ENCODE data around the gene TXNRD1.
A peak's percentile ranks its signal among the peaks of the same experiment; 100 is the strongest.

TXNRD1 gene

DNA sequence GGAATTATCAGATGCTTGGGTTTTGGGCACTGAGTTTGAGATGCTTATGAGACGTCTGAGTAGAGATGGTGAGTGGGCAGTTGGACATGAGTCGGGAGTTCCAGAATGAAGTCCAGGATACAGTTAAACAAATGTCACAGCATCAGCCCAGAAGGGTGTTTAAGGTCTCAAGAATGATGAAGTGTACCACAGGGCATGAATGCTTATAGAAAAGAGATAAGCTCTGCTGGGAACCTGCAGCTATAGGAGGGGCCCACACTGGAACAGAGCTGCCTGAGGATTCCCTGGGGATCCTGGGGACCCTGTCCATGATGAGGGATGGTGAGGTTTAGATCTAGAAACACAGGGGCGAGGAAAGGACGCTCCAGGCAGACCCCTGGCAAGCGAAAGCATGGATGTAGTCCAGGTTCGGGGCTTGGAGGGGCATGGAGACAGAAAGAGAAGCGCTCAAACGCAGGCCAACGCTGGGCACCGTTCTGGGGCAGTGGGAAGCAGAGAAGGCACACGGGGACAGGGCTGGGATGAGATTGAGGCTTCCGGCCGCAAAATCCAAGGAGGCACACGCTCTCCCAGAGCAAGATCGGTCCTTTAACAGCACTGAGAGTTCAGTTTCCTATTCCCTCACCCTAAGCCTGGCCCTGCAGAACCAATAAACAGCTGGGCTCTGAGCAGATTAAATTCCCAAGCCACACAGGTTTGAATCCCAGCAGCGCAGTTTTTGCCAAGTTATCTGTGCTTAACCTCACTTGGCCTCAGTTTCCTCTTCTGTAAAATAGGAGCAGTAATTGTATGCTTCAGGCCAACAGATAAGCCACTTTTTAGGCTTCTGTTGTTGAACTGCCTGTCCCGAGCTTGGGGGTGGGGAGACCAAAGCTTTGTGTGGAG is 140.9 kb downstream of the TXNRD1 start:
- no peak for TF ChIP-seq POLR2AphosphoS5 (IDR thresholded peaks at IDR 0.05; ENCODE audit: low read depth)
- no peak for TF ChIP-seq SPI1 (IDR thresholded peaks at IDR 0.05; ENCODE audit: borderline replicate concordance, low read depth)
- TF ChIP-seq, protein P1, sequence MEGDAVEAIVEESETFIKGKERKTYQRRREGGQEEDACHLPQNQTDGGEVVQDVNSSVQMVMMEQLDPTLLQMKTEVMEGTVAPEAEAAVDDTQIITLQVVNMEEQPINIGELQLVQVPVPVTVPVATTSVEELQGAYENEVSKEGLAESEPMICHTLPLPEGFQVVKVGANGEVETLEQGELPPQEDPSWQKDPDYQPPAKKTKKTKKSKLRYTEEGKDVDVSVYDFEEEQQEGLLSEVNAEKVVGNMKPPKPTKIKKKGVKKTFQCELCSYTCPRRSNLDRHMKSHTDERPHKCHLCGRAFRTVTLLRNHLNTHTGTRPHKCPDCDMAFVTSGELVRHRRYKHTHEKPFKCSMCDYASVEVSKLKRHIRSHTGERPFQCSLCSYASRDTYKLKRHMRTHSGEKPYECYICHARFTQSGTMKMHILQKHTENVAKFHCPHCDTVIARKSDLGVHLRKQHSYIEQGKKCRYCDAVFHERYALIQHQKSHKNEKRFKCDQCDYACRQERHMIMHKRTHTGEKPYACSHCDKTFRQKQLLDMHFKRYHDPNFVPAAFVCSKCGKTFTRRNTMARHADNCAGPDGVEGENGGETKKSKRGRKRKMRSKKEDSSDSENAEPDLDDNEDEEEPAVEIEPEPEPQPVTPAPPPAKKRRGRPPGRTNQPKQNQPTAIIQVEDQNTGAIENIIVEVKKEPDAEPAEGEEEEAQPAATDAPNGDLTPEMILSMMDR (IDR thresholded peaks at IDR 0.05; ENCODE audit: insufficient read depth, low read length): no peak
- TF ChIP-seq, protein P2, sequence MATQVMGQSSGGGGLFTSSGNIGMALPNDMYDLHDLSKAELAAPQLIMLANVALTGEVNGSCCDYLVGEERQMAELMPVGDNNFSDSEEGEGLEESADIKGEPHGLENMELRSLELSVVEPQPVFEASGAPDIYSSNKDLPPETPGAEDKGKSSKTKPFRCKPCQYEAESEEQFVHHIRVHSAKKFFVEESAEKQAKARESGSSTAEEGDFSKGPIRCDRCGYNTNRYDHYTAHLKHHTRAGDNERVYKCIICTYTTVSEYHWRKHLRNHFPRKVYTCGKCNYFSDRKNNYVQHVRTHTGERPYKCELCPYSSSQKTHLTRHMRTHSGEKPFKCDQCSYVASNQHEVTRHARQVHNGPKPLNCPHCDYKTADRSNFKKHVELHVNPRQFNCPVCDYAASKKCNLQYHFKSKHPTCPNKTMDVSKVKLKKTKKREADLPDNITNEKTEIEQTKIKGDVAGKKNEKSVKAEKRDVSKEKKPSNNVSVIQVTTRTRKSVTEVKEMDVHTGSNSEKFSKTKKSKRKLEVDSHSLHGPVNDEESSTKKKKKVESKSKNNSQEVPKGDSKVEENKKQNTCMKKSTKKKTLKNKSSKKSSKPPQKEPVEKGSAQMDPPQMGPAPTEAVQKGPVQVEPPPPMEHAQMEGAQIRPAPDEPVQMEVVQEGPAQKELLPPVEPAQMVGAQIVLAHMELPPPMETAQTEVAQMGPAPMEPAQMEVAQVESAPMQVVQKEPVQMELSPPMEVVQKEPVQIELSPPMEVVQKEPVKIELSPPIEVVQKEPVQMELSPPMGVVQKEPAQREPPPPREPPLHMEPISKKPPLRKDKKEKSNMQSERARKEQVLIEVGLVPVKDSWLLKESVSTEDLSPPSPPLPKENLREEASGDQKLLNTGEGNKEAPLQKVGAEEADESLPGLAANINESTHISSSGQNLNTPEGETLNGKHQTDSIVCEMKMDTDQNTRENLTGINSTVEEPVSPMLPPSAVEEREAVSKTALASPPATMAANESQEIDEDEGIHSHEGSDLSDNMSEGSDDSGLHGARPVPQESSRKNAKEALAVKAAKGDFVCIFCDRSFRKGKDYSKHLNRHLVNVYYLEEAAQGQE (IDR thresholded peaks at IDR 0.05; ENCODE audit: insufficient replicate concordance, low read depth): no peak
- TF ChIP-seq GABPA (IDR thresholded peaks at IDR 0.05; ENCODE audit: low read depth): no peak
- no peak overlapping the region for H3K4me3 ChIP-seq (replicated peaks; ENCODE audit: insufficient read depth, low read length)
- no peak for DNase-seq (ENCODE audit: low read depth in 1 of 2, low spot score in 1 of 2)
- no peaks in the 10 kb centered on the region for H3K27me3 ChIP-seq (ENCODE audit: insufficient read depth, poor library complexity, severe bottlenecking)
- H3K27ac ChIP-seq (replicated peaks): no peak overlapping the region

DNA sequence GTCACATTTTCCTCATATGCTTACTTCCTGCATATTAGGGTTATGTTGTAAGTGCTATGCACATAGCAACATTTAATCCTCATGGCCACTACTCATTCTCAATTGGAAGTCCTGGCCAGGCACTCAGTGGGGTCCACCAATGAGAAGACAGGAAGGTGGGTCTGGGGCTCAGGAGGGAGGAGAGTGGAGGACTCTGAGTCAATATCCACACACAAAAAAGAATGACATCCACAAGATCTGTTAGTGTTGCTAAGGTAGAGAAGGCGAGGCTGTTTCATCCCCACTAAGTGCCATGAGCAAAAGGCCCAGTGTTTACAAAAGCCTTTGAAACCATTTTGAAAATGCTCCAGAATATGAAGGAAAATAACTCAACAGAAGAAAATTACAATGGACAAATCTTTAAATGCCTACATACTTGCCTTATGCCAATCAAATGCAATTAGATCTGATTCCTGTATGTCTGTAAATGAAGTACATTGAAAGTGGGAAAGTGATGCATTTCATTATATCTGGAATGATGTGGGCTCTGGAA is 141.9 kb downstream of the TXNRD1 start:
- H3K4me3 ChIP-seq (replicated peaks; ENCODE audit: insufficient read depth, low read length): no peak overlapping the region
- DNase-seq (ENCODE audit: low read depth in 1 of 2, low spot score in 1 of 2): no peak
- TF ChIP-seq POLR2AphosphoS5 (IDR thresholded peaks at IDR 0.05; ENCODE audit: low read depth) (no peak), SPI1 (IDR thresholded peaks at IDR 0.05; ENCODE audit: borderline replicate concordance, low read depth) (no peak), GABPA (IDR thresholded peaks at IDR 0.05; ENCODE audit: low read depth) (no peak)
- TF ChIP-seq, protein P1 (IDR thresholded peaks at IDR 0.05; ENCODE audit: insufficient read depth, low read length): no peak
- TF ChIP-seq, protein P2 (IDR thresholded peaks at IDR 0.05; ENCODE audit: insufficient replicate concordance, low read depth): no peak

DNA sequence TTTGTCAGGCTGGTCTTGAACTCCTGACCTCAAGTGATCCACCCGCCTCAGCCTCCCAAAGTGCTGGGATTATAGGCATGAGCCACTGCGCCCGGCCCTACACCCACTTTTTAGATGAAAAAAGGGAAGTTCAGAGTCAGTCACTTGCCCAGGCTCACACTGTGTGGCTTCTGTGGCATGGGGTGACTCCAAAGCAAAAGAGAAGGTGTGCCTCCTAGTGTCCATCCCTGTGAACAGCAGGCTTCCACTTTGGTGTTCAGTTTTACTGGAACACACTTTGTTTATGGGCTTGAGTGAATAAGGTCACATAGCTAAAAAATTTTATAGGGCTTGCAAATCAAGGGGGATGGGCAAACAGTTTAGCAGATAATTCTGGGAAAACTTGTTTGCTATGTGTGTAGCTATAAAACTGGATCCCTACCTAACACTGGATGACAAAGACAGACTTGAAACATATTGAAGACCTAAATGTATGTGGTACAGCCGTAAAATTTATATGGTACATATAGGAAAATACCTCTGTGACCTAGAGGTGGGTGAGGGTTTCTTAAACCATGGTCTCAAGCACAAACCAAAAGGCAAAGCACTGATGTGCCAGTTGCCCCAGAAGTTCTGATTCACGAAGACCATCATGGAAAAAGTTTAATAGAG is 142.9 kb downstream of the TXNRD1 start:
- peak; percentile 47 to 88 for DNase-seq (ENCODE audit: low read depth in 1 of 2, low spot score in 1 of 2)
- no peak overlapping the region for H3K4me3 ChIP-seq (replicated peaks; ENCODE audit: insufficient read depth, low read length)
- TF ChIP-seq POLR2AphosphoS5 (IDR thresholded peaks at IDR 0.05; ENCODE audit: low read depth): no peak
- TF ChIP-seq, protein P1 (IDR thresholded peaks at IDR 0.05; ENCODE audit: insufficient read depth, low read length): peak; percentile 93
- peak; percentile 54; the same call in 1 of the 2 replicates for TF ChIP-seq SPI1 (IDR thresholded peaks at IDR 0.05; ENCODE audit: borderline replicate concordance, low read depth)
- H3K27me3 ChIP-seq (ENCODE audit: insufficient read depth, poor library complexity, severe bottlenecking): no peaks in the 10 kb centered on the region
- no peak overlapping the region for H3K27ac ChIP-seq (replicated peaks)

More for the DNA sequence above, 141.9 kb downstream of the TXNRD1 start:
- Histone ChIP-seq H3K27me3 (ENCODE audit: insufficient read depth, poor library complexity, severe bottlenecking) (no peaks in the 10 kb centered on the region), H3K27ac (replicated peaks) (no peak overlapping the region)

Data from HL-60 (cell line).